NCI-H510A treated with DMSO at 0.1 percent for 48 hours (cell line): Measurements from ENCODE around the gene PLEKHG3.
"Not testable (repeated sequence)": the region's sequence is repeated elsewhere in the genome, so short reads cannot be mapped to it uniquely, and the experiment has no call there.

Source experiments
- DNase-seq: peaks from one replicate; lab custom pipeline; 2025; lab: John Stamatoyannopoulos, UW

PLEKHG3 gene

DNA sequence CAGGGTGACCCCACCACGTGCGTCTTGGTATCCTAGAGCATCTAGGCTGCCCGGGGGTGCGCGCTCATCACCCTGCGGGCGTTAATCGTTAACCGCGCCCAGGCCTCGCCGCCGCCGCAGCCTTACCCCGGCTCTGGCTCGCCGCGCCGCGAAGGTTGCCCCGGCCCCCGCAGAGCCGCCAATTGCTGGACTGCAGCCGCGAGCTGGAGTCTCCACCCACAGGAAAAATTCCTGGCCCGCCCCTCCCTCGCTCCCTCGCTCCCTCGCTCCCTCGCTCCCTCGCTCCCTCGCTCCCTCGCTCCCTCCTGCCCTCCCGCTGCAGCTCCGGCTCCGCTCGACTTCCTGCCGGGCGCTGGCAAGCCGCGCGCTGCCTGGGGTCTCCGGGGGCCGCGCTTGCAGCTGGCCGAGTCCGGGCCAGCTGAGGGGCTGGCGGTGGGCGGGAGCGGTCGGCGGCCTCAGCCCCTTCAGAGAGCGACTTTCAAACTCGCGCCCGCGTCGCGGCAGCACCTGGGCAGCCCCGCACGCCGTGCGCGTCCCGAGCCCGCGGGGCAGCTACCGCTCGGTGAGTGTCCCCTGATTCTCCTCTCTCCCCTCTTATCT, at the start of gene PLEKHG3:
Gene PLEKHG3 (plus strand): TSS at position 282 of the 600 bp plus-strand sequence. CDS start 23,208 bp downstream, outside the sequence.
- DNase-seq: peak; percentile 71

DNA sequence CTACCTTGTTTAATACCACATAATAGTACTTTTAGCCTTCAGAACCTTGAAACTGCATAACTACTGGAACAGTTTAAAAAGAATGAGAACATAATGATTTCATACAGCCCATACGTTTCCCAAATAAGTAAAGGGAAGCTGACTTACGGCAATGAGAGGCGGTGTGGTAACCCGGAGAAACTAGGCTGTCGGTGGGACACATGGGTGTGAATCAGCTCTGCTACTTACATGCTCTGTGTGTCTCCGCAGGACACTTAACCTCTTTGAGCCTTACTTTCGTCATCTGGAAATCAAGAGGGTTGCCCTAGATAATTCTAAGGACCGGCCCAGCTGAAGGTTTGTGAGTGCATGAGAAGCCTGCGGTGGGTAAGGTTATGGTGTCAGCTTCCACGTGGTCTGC, 49.3 kb upstream of the PLEKHG3 start:
- no peak for DNase-seq

GRCh38 chr14:64656986-64657385, 47.2 kb upstream of the PLEKHG3 start:
- no peak for DNase-seq

DNA sequence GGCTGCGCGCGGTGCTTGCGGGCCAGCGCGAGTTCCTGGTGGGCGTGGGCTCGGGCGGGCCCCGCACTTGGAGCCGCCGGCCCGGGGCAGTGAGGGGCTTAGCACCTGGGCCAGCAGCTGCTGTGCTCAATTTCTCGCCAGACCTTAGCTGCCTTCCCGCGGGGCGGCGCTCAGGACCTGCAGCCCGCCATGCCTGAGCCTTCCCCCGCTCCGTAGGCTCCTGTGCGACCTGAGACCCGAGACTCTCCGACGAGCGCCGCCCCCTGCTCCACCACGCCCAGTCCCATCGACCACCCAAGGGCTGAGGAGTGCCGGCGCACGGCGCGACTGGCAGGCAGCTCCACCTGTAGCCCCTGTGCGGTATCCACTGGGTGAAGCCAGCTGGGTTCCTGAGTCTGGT, 46.0 kb upstream of the PLEKHG3 start:
- no peak for DNase-seq

GRCh38 chr14:64658700-64659264, 45.4 kb upstream of the PLEKHG3 start:
- DNase-seq: not testable (repeated sequence)

- no peak for DNase-seq
Observed at GRCh38 chr14:64659366-64659765, 44.9 kb upstream of the PLEKHG3 start.

DNA sequence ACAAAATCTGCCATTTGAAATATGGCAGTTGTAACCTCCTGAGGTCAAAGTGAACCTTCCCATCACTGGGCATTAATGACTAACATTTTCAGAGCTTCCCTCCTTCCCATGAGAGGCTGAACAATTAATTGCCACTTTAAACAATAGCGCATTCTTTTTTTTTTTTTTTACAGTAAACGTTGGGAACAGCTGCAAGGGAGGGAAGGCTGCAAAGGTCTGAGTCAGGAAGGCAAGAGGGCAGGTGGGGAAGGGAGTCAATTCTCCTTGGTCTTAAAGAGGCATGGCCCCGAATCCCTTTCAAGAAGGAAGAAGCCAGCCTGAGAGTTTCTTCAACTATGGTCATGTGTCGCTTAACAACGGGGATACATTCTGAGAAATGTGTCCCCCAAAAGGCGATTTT, 41.0 kb upstream of the PLEKHG3 start:
- no peak for DNase-seq

DNA sequence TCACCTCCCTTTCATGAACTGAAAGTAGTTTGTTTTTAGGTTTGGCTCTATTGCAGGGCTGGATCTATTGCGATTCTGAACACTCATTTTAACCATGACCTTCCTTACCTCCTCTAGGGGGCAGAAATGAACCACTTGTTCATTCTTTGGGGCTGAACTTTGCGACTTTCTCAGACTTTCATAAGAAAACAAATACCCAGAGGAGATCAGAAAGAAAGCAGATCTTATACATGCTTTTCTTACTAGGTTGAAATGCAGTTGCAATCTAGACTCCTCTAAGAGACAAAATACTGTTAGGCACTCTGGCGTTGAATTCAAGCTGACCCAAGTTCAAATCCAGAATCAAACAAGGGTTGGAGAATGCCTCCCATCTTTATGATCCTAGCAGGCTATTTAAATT, 32.6 kb upstream of the PLEKHG3 start:
- DNase-seq: peak; percentile 69

- no peak for DNase-seq
Observed at GRCh38 chr14:64673316-64673715, 30.9 kb upstream of the PLEKHG3 start.

- no peak for DNase-seq
Observed at GRCh38 chr14:64673748-64674147, 30.5 kb upstream of the PLEKHG3 start.

GRCh38 chr14:64674829-64675228, 29.4 kb upstream of the PLEKHG3 start:
- no peak for DNase-seq

DNA sequence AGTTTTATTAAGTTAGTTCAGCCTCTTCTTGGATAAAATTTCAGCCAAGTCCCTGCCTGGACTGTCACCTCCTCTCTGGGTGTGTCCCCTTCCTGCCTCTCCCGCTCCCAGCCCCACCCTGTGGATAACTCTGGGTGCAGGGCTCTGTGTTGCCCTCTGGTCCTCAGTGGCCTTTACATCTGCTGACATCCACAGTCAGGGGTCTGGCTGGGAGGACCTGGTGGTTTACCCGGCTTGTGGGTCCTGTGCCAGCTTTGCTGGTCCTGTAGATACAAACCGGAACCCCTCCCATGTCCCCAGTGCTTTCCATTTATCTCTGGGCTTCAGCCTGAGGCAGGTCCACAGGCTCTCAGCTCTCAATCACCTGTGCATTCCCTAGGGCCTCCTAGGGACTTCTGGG, 28.9 kb upstream of the PLEKHG3 start:
- DNase-seq: no peak

- DNase-seq: no peak
Observed at GRCh38 chr14:64676410-64677008, 27.7 kb upstream of the PLEKHG3 start.

DNA sequence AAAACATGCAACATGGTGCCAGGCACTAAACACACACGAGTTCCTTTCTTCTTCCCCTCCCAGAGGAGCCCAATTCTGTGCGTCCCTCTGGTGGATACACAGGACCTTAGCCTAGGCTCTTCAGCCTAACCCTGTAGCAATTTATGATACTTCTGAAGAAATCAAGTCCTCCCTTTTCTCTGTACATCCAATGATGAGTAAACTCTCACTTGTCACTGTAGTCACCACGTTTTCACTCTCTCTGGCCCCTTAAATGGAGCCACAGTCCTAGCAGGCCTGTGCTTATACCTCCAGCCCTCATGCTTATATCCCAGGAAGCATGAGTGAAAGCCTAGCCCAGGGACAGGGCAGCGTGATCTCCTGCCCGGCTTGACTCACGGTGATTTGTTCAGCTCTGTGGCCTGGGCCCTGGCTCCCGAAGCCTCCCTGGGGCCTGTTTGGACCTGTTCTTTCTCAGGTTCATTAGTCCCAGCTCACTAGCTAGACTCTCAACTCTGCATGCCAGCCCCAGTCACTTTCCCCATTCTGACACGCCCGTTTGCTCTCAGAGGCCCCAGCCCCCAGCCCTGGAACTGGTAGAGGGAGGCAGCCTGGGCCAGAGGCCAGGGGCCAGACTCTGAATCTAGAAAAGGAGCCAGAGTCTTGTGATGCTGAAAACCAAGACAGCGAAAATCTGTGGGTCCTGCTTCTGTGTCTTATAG, 24.1 kb upstream of the PLEKHG3 start:
- DNase-seq: peak; percentile 50

- no peak for DNase-seq
Observed at GRCh38 chr14:64680714-64681065, 23.5 kb upstream of the PLEKHG3 start.

- no peak for DNase-seq
Observed at GRCh38 chr14:64681796-64682710, 22.2 kb upstream of the PLEKHG3 start.

- no peak for DNase-seq
Observed at GRCh38 chr14:64682843-64683242, 21.4 kb upstream of the PLEKHG3 start.

GRCh38 chr14:64683264-64683663, 21.0 kb upstream of the PLEKHG3 start:
- DNase-seq: no peak

DNA sequence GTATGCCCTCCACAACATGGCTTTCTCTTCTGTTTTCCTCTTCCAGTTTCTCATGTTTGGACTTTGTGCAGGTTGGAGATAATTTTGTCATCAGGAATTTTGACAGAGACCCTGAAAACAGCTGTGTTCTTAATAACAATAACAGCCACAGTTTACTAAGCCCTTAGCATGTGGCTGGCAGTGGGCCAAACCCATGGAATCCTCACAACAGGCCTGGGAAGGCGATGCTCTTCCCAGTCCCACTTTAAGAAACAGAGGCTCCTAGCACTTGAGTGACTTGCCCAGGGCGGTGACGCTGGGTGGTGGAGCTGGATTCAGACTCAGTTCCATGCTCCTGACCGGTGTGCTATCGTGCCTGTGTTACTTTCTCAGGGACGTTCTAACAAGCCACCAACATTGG, 20.1 kb upstream of the PLEKHG3 start:
- DNase-seq: no peak

GRCh38 chr14:64685371-64686281, 18.6 kb upstream of the PLEKHG3 start:
- DNase-seq: no peak

DNA sequence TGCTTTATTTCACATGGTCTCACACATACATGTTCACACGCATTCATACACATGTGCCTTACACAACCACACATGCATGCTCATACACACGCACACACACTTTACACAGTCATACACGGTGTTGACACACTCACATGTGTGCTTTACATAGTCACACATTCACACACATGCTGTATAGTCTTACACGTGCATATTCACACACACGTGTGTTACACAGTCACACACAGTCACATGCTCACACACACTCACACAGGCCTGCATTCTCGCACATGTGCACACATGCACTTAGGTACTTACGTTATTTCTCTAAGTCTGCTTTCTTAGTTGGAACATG, 18.0 kb upstream of the PLEKHG3 start:
- DNase-seq: no peak
